Keratinocyte (primary cell): ENCODE results near the gene TPI1. TPM values are rescaled to one million over a fixed set of nuclear protein-coding genes. Genes with fewer than 3 reads are reported as not detected.
"Not testable (repeated sequence)": the region's sequence is repeated elsewhere in the genome, so short reads cannot be mapped to it uniquely, and the experiment has no call there.

Source experiments
- DNase-seq: peaks from one replicate; pipeline ENCODE4 v3.0.0-alpha.2; 2011; ENCODE audit warnings: low read depth, missing footprints, low spot score
- FAIRE-seq: peaks from 2 replicates; lab custom pipeline; 2011; peaks lifted over from hg19 to GRCh38; lab: Jason Lieb, UNC
- H2AFZ ChIP-seq: 2 replicates; pipeline ENCODE4 v1.6.0; 2012; ENCODE audit warnings: low read length, control low read depth, inconsistent platforms; ENCODE audit not compliant: control insufficient read depth
- H3K27ac ChIP-seq: 2 replicates; pipeline ENCODE4 v1.5.1; 2011; ENCODE audit warnings: low read length; ENCODE audit not compliant: control insufficient read depth, insufficient read depth
- H3K27me3 ChIP-seq: 3 replicates; pipeline ENCODE4 v1.6.0; 2011; ENCODE audit warnings: low read length; ENCODE audit not compliant: control insufficient read depth, insufficient read depth; ENCODE audit errors: extremely low read depth
- H3K36me3 ChIP-seq, 2 experiments: 2 replicates in 1 of 2; 3 replicates in 1 of 2; pipeline ENCODE4 v1.5.1; 2011; ENCODE audit warnings: low read length in 2 of 2, mild to moderate bottlenecking in 1 of 2; ENCODE audit not compliant: control insufficient read depth in 2 of 2, insufficient read depth in 2 of 2; ENCODE audit errors: extremely low read depth in 1 of 2
- H3K4me1 ChIP-seq: 3 replicates; pipeline ENCODE4 v1.5.1; 2011; ENCODE audit warnings: low read length; ENCODE audit not compliant: control insufficient read depth, insufficient read depth; ENCODE audit errors: extremely low read depth
- H3K4me2 ChIP-seq: 3 replicates; pipeline ENCODE4 v1.6.0; 2011; ENCODE audit warnings: low read depth, low read length; ENCODE audit not compliant: control insufficient read depth, insufficient read depth; ENCODE audit errors: extremely low read depth
- H3K4me3 ChIP-seq, 3 experiments: fragments of 200-600 bp in 1 of 3; sonication (generic) in 1 of 3; 2 replicates in 2 of 3; 3 replicates in 1 of 3; pipeline ENCODE4 v1.5.1; 2011 to 2016; ENCODE audit warnings: low read length in 3 of 3, mild to moderate bottlenecking in 3 of 3, control low read depth in 2 of 3, inconsistent platforms in 1 of 3, low read depth in 1 of 3, mixed read lengths in 1 of 3, mixed run types in 1 of 3, moderate library complexity in 1 of 3; ENCODE audit not compliant: control insufficient read depth in 2 of 3, insufficient read depth in 2 of 3; ENCODE audit errors: extremely low read depth in 1 of 3
- H3K79me2 ChIP-seq: 2 replicates; pipeline ENCODE4 v1.6.0; 2012; ENCODE audit warnings: low read length; ENCODE audit not compliant: control insufficient read depth, insufficient read depth
- H3K9ac ChIP-seq: 3 replicates; pipeline ENCODE4 v1.6.0; 2011; ENCODE audit warnings: low read length; ENCODE audit not compliant: control insufficient read depth, insufficient read depth; ENCODE audit errors: extremely low read depth
- H3K9me1 ChIP-seq: 3 replicates; pipeline ENCODE4 v1.6.0; 2011; ENCODE audit warnings: low read length; ENCODE audit not compliant: control insufficient read depth, insufficient read depth; ENCODE audit errors: extremely low read depth
- H3K9me3 ChIP-seq: 2 replicates; pipeline ENCODE4 v1.5.1; 2012; ENCODE audit warnings: low read depth, low read length; ENCODE audit not compliant: control insufficient read depth
- H4K20me1 ChIP-seq: 3 replicates; pipeline ENCODE4 v1.6.0; 2011; ENCODE audit warnings: low read length; ENCODE audit not compliant: control insufficient read depth, insufficient read depth; ENCODE audit errors: extremely low read depth
- EZH2 ChIP-seq: IDR thresholded peaks from one replicate; pipeline ENCODE4 v1.6.1; 2012; ENCODE audit warnings: inconsistent platforms, mild to moderate bottlenecking, low read length, moderate library complexity
- dilution Hi-C: fragments of 300-500 bp; cut with MboI; formaldehyde crosslinking; loops from one replicate; pipeline ENCODE4 v1.7.0; 2020; ENCODE audit warnings: low sequenced_read_pairs; ENCODE audit not compliant: extremely low pct_ligation_motif_present
- polyA plus RNA-seq, 5 experiments: library from polyadenylated mRNA; depleted of rRNA in 3 of 5; stranded (reverse) in 3 of 5; stranded (forward) in 1 of 5; unstranded in 1 of 5; fragments of >200 nt; gene quantifications; 1 replicate in 1 of 5; 2 replicates in 3 of 5; 3 replicates in 1 of 5; pipeline versions ENCODE4 v1.2.1 to v1.2.3, GENCODE V29; 2011 to 2012; ENCODE audit warnings: missing spikeins in 2 of 5, low read depth in 1 of 5, low replicate concordance in 1 of 5
- TF ChIP-seq, protein P1 (sequence below), 3 experiments: IDR thresholded peaks in 1 of 3; conservative IDR thresholded peaks in 1 of 3; optimal IDR thresholded peaks in 1 of 3; 2 replicates in 2 of 3; 3 replicates in 1 of 3; pipeline versions ENCODE3 to v1.5.1; 2011; ENCODE audit warnings: low read length in 3 of 3, mild to moderate bottlenecking in 3 of 3, moderate library complexity in 2 of 3, control low read depth in 1 of 3, inconsistent platforms in 1 of 3; ENCODE audit not compliant: insufficient read depth in 2 of 3; ENCODE audit errors: extremely low read depth in 1 of 3

TPI1 gene
- polyA plus RNA-seq, 1 donor (not counting 4 experiments of a cell fraction or from before 2014, with no cell fraction given), result 1,551 TPM

DNA sequence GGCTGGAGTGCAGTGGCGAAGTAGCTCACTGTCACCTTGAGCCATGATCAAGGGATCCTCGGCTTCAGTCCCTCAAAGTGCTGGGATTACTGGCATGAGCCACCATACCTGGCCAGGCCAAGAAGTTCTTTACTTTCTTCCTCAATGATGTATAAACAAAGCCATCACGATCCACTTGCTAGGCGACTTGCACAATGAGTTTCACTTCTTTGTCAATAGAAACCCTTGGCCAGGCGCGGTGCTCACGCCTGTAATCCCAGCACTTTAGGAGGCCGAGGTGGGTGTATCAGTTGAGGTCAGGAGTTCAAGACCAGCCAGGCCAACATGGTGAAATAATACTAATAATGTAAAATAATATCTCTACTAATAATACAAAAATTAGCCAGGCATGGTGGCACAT, 20.1 kb downstream of the TPI1 start:
- Histone ChIP-seq H3K4me1 (peaks cover 10% of the 10 kb centered on the region), H3K9me3 (no peaks in the 10 kb centered on the region), H3K9ac (no peak overlapping the region), H3K27ac (no peak overlapping the region), H3K9me1 (no peaks in the 10 kb centered on the region), H4K20me1 (no peaks in the 10 kb centered on the region), H3K27me3 (no peaks in the 10 kb centered on the region), H3K79me2 (no peaks in the 10 kb centered on the region), H2AFZ (no peak overlapping the region), H3K4me3 (no peak overlapping the region), H3K36me3 (no peaks in the 10 kb centered on the region), H3K4me2 (no peak overlapping the region)
- FAIRE-seq (no peak), DNase-seq (no peak)
- no peak for TF ChIP-seq EZH2
- TF ChIP-seq, protein P1, sequence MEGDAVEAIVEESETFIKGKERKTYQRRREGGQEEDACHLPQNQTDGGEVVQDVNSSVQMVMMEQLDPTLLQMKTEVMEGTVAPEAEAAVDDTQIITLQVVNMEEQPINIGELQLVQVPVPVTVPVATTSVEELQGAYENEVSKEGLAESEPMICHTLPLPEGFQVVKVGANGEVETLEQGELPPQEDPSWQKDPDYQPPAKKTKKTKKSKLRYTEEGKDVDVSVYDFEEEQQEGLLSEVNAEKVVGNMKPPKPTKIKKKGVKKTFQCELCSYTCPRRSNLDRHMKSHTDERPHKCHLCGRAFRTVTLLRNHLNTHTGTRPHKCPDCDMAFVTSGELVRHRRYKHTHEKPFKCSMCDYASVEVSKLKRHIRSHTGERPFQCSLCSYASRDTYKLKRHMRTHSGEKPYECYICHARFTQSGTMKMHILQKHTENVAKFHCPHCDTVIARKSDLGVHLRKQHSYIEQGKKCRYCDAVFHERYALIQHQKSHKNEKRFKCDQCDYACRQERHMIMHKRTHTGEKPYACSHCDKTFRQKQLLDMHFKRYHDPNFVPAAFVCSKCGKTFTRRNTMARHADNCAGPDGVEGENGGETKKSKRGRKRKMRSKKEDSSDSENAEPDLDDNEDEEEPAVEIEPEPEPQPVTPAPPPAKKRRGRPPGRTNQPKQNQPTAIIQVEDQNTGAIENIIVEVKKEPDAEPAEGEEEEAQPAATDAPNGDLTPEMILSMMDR (optimal IDR thresholded peaks at IDR 0.05 in 1 of 3, IDR thresholded peaks at IDR 0.05 in 1 of 3, conservative IDR thresholded peaks at IDR 0.05 in 1 of 3; ENCODE audit: extremely low read depth in 1 of 3, insufficient read depth in 2 of 3, low read length in 3 of 3), result no peak
- dilution Hi-C loops, result no loop called here

GRCh38 chr12:6888360-6888759, 21.0 kb downstream of the TPI1 start:
- Histone ChIP-seq H3K9me3 (no peaks in the 10 kb centered on the region), H3K4me1 (peaks cover 10% of the 10 kb centered on the region), H3K27me3 (no peaks in the 10 kb centered on the region), H3K27ac (no peak overlapping the region), H3K9me1 (no peaks in the 10 kb centered on the region), H3K9ac (no peak overlapping the region), H3K79me2 (no peaks in the 10 kb centered on the region), H2AFZ (no peak overlapping the region), H3K36me3 (no peaks in the 10 kb centered on the region), H3K4me3 (no peak overlapping the region), H4K20me1 (no peaks in the 10 kb centered on the region), H3K4me2 (no peak overlapping the region)
- TF ChIP-seq EZH2, result no peak
- dilution Hi-C loops, result no loop called here
- no peak for FAIRE-seq
- DNase-seq, result no peak

DNA sequence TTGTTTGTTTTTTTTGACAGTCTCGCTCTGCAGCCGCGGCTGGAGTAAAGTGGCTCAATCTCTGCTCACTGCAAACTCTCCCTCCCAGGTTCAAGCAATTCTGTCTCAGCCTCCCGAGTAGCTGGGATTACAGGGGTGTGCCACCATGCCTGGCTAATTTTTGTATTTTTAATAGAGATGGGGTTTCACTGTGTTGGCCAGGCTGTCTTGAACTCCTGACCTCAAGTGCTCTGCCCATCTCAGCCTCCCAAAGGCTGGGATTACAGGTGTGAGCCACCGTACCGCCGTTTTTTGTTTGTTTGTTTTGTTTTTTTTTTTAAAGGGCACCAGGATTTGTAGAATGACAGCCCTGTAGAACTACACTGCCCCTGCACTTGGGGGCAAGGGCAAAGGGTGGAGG, 21.5 kb downstream of the TPI1 start:
- FAIRE-seq, H3K9me3 ChIP-seq, H3K27ac ChIP-seq, H3K36me3 ChIP-seq, dilution Hi-C loops, DNase-seq, H3K4me2 ChIP-seq, H3K79me2 ChIP-seq, H3K9ac ChIP-seq, H3K27me3 ChIP-seq, H3K9me1 ChIP-seq, H4K20me1 ChIP-seq, H3K4me3 ChIP-seq, H2AFZ ChIP-seq: not testable (repeated sequence)
- peaks cover 10% of the 10 kb centered on the region for H3K4me1 ChIP-seq

- dilution Hi-C loops, result not testable (repeated sequence)
Observed at GRCh38 chr12:6889775-6890573, 22.6 kb downstream of the TPI1 start.

More at GRCh38 chr12:6889775-6890573, 22.6 kb downstream of the TPI1 start:
- DNase-seq, H3K9me1 ChIP-seq, H3K79me2 ChIP-seq, H3K4me2 ChIP-seq, H3K36me3 ChIP-seq, H3K9ac ChIP-seq, FAIRE-seq, H4K20me1 ChIP-seq, H3K9me3 ChIP-seq, H2AFZ ChIP-seq, H3K4me3 ChIP-seq, H3K27me3 ChIP-seq: not testable (repeated sequence)
- Histone ChIP-seq H3K27ac (peak overlapping the region; percentile 42), H3K4me1 (peaks cover 10% of the 10 kb centered on the region)
